Keratinocyte (primary cell): ENCODE results near the gene ERCC1. TPM values are rescaled to one million over a fixed set of nuclear protein-coding genes. Genes with fewer than 3 reads are reported as not detected.

ENCODE experiments used
- DNase-seq: peaks from one replicate; pipeline ENCODE4 v3.0.0-alpha.2; 2011; ENCODE audit warnings: low read depth, missing footprints, low spot score
- FAIRE-seq: peaks from 2 replicates; lab custom pipeline; 2011; peaks lifted over from hg19 to GRCh38; lab: Jason Lieb, UNC
- H2AFZ ChIP-seq: 2 replicates; pipeline ENCODE4 v1.6.0; 2012; ENCODE audit warnings: low read length, control low read depth, inconsistent platforms; ENCODE audit not compliant: control insufficient read depth
- H3K27ac ChIP-seq: 2 replicates; pipeline ENCODE4 v1.5.1; 2011; ENCODE audit warnings: low read length; ENCODE audit not compliant: control insufficient read depth, insufficient read depth
- H3K27me3 ChIP-seq: 3 replicates; pipeline ENCODE4 v1.6.0; 2011; ENCODE audit warnings: low read length; ENCODE audit not compliant: control insufficient read depth, insufficient read depth; ENCODE audit errors: extremely low read depth
- H3K36me3 ChIP-seq, 2 experiments: 2 replicates in 1 of 2; 3 replicates in 1 of 2; pipeline ENCODE4 v1.5.1; 2011; ENCODE audit warnings: low read length in 2 of 2, mild to moderate bottlenecking in 1 of 2; ENCODE audit not compliant: control insufficient read depth in 2 of 2, insufficient read depth in 2 of 2; ENCODE audit errors: extremely low read depth in 1 of 2
- H3K4me1 ChIP-seq: 3 replicates; pipeline ENCODE4 v1.5.1; 2011; ENCODE audit warnings: low read length; ENCODE audit not compliant: control insufficient read depth, insufficient read depth; ENCODE audit errors: extremely low read depth
- H3K4me2 ChIP-seq: 3 replicates; pipeline ENCODE4 v1.6.0; 2011; ENCODE audit warnings: low read depth, low read length; ENCODE audit not compliant: control insufficient read depth, insufficient read depth; ENCODE audit errors: extremely low read depth
- H3K4me3 ChIP-seq, 3 experiments: fragments of 200-600 bp in 1 of 3; sonication (generic) in 1 of 3; 2 replicates in 2 of 3; 3 replicates in 1 of 3; pipeline ENCODE4 v1.5.1; 2011 to 2016; ENCODE audit warnings: low read length in 3 of 3, mild to moderate bottlenecking in 3 of 3, control low read depth in 2 of 3, inconsistent platforms in 1 of 3, low read depth in 1 of 3, mixed read lengths in 1 of 3, mixed run types in 1 of 3, moderate library complexity in 1 of 3; ENCODE audit not compliant: control insufficient read depth in 2 of 3, insufficient read depth in 2 of 3; ENCODE audit errors: extremely low read depth in 1 of 3
- H3K79me2 ChIP-seq: 2 replicates; pipeline ENCODE4 v1.6.0; 2012; ENCODE audit warnings: low read length; ENCODE audit not compliant: control insufficient read depth, insufficient read depth
- H3K9ac ChIP-seq: 3 replicates; pipeline ENCODE4 v1.6.0; 2011; ENCODE audit warnings: low read length; ENCODE audit not compliant: control insufficient read depth, insufficient read depth; ENCODE audit errors: extremely low read depth
- H3K9me1 ChIP-seq: 3 replicates; pipeline ENCODE4 v1.6.0; 2011; ENCODE audit warnings: low read length; ENCODE audit not compliant: control insufficient read depth, insufficient read depth; ENCODE audit errors: extremely low read depth
- H3K9me3 ChIP-seq: 2 replicates; pipeline ENCODE4 v1.5.1; 2012; ENCODE audit warnings: low read depth, low read length; ENCODE audit not compliant: control insufficient read depth
- H4K20me1 ChIP-seq: 3 replicates; pipeline ENCODE4 v1.6.0; 2011; ENCODE audit warnings: low read length; ENCODE audit not compliant: control insufficient read depth, insufficient read depth; ENCODE audit errors: extremely low read depth
- EZH2 ChIP-seq: IDR thresholded peaks from one replicate; pipeline ENCODE4 v1.6.1; 2012; ENCODE audit warnings: inconsistent platforms, mild to moderate bottlenecking, low read length, moderate library complexity
- dilution Hi-C: fragments of 300-500 bp; cut with MboI; formaldehyde crosslinking; loops from one replicate; pipeline ENCODE4 v1.7.0; 2020; ENCODE audit warnings: low sequenced_read_pairs; ENCODE audit not compliant: extremely low pct_ligation_motif_present
- polyA plus RNA-seq, 5 experiments: library from polyadenylated mRNA; depleted of rRNA in 3 of 5; stranded (reverse) in 3 of 5; stranded (forward) in 1 of 5; unstranded in 1 of 5; fragments of >200 nt; gene quantifications; 1 replicate in 1 of 5; 2 replicates in 3 of 5; 3 replicates in 1 of 5; pipeline versions ENCODE4 v1.2.1 to v1.2.3, GENCODE V29; 2011 to 2012; ENCODE audit warnings: missing spikeins in 2 of 5, low read depth in 1 of 5, low replicate concordance in 1 of 5
- TF ChIP-seq, protein P1 (sequence below), 3 experiments: IDR thresholded peaks in 1 of 3; conservative IDR thresholded peaks in 1 of 3; optimal IDR thresholded peaks in 1 of 3; 2 replicates in 2 of 3; 3 replicates in 1 of 3; pipeline versions ENCODE3 to v1.5.1; 2011; ENCODE audit warnings: low read length in 3 of 3, mild to moderate bottlenecking in 3 of 3, moderate library complexity in 2 of 3, control low read depth in 1 of 3, inconsistent platforms in 1 of 3; ENCODE audit not compliant: insufficient read depth in 2 of 3; ENCODE audit errors: extremely low read depth in 1 of 3

ERCC1 gene
- polyA plus RNA-seq, 1 donor (not counting 4 experiments of a cell fraction or from before 2014, with no cell fraction given): 175 TPM

DNA sequence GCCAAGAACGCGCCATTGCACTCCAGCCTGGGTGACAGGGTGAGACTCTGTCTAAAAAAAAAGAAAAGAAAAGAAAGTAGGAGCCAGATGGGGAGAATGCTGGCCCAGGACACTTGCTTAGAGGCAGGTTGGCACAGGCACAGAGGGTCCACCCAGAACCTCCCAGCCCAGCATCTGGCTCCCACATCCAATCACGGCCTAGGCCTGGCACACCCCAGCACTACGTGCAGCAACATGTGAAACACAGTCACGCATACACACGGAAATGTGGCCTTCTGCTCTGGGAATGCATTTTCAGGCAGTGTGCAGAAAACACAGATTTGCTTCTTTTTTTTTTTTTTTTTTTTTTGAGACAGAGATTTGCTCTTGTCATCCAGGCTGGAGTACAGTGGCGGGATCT lies 23.2 kb upstream of the ERCC1 start:
- H3K9ac ChIP-seq: peak overlapping the region; percentile 78

DNA sequence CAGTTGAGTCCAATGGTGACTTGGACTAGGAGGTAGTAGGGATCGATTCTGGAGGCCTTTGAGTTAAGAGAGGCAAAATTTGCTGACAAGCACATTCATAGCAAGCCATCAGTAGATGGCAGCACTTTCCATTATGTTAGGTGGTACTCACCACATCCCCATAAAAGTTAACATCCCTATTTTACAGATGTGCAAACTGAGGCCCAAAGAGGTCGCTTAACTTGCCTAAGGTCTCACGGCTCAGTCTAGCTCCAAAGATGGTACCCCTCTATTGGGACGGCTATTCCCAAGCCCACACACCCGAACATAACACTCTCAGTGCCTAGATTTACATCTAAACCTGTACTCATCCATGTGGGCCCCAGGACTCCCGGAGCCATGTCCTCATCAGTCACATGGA lies 22.6 kb upstream of the ERCC1 start:
- peak; percentile 72 for FAIRE-seq
- Histone ChIP-seq H4K20me1 (no peaks in the 10 kb centered on the region), H3K9ac (peak overlapping the region; percentile 78), H3K36me3 (no peaks in the 10 kb centered on the region), H3K4me3 (no peak overlapping the region), H3K27ac (peak overlapping the region; percentile 86), H2AFZ (no peak overlapping the region), H3K27me3 (no peaks in the 10 kb centered on the region), H3K9me1 (no peaks in the 10 kb centered on the region), H3K4me1 (peaks cover 65% of the 10 kb centered on the region), H3K4me2 (peak overlapping the region; percentile 72), H3K79me2 (no peaks in the 10 kb centered on the region), H3K9me3 (no peaks in the 10 kb centered on the region)
- TF ChIP-seq, protein P1, sequence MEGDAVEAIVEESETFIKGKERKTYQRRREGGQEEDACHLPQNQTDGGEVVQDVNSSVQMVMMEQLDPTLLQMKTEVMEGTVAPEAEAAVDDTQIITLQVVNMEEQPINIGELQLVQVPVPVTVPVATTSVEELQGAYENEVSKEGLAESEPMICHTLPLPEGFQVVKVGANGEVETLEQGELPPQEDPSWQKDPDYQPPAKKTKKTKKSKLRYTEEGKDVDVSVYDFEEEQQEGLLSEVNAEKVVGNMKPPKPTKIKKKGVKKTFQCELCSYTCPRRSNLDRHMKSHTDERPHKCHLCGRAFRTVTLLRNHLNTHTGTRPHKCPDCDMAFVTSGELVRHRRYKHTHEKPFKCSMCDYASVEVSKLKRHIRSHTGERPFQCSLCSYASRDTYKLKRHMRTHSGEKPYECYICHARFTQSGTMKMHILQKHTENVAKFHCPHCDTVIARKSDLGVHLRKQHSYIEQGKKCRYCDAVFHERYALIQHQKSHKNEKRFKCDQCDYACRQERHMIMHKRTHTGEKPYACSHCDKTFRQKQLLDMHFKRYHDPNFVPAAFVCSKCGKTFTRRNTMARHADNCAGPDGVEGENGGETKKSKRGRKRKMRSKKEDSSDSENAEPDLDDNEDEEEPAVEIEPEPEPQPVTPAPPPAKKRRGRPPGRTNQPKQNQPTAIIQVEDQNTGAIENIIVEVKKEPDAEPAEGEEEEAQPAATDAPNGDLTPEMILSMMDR (optimal IDR thresholded peaks at IDR 0.05 in 1 of 3, IDR thresholded peaks at IDR 0.05 in 1 of 3, conservative IDR thresholded peaks at IDR 0.05 in 1 of 3; ENCODE audit: extremely low read depth in 1 of 3, insufficient read depth in 2 of 3, low read length in 3 of 3): peak; percentile 33 to 47 (median 39)
- TF ChIP-seq EZH2: no peak
- dilution Hi-C loops: no loop called here
- DNase-seq: no peak

More for the DNA sequence above, 23.2 kb upstream of the ERCC1 start:
- Histone ChIP-seq H2AFZ (no peak overlapping the region), H3K4me3 (peak overlapping the region in 1 of 3 experiments; percentile 24), H3K27me3 (no peaks in the 10 kb centered on the region), H4K20me1 (no peaks in the 10 kb centered on the region), H3K79me2 (no peaks in the 10 kb centered on the region), H3K9me1 (no peaks in the 10 kb centered on the region), H3K4me1 (peaks cover 71% of the 10 kb centered on the region), H3K9me3 (no peaks in the 10 kb centered on the region), H3K27ac (peak overlapping the region; percentile 86), H3K4me2 (peak overlapping the region; percentile 72), H3K36me3 (no peaks in the 10 kb centered on the region)
- dilution Hi-C loops: no loop called here
- no peak for TF ChIP-seq EZH2
- TF ChIP-seq, protein P1 (optimal IDR thresholded peaks at IDR 0.05 in 1 of 3, IDR thresholded peaks at IDR 0.05 in 1 of 3, conservative IDR thresholded peaks at IDR 0.05 in 1 of 3; ENCODE audit: extremely low read depth in 1 of 3, insufficient read depth in 2 of 3, low read length in 3 of 3): no peak
- DNase-seq (peak; percentile 98), FAIRE-seq (peak; percentile 83)
